HG03571 (cell line): Measurements from ENCODE around the gene CHP1.
"Not testable (repeated sequence)": the region's sequence is repeated elsewhere in the genome, so short reads cannot be mapped to it uniquely, and the experiment has no call there.

ENCODE experiments used
- ATAC-seq: cut with Tn5 transposase; IDR thresholded peaks from one replicate; pipeline ENCODE4 v1.9.1; 2021; ENCODE audit not compliant: unreplicated experiment

Gene CHP1

GRCh38 chr15:41230650-41231421 is at the start of gene CHP1, which contains the start of gene EXD1:
Gene CHP1, plus strand, starts transcription at chr15:41231268. Its CDS starts 115 bp downstream, at chr15:41231383.
Gene EXD1, minus strand, starts transcription at chr15:41230757. Its CDS starts 4,182 bp downstream, at chr15:41226575.
- peak; percentile 95 for ATAC-seq

GRCh38 chr15:41182266-41182665 is 48.8 kb upstream of the CHP1 start:
- ATAC-seq: no peak

GRCh38 chr15:41183581-41183980 is 47.5 kb upstream of the CHP1 start:
- ATAC-seq: no peak

GRCh38 chr15:41194444-41194843 is 36.6 kb upstream of the CHP1 start:
- ATAC-seq: no peak

- no peak for ATAC-seq
Observed at GRCh38 chr15:41199470-41199869, 31.6 kb upstream of the CHP1 start.

GRCh38 chr15:41203395-41203794 is 27.7 kb upstream of the CHP1 start:
- ATAC-seq: no peak

- no peak for ATAC-seq
Observed at GRCh38 chr15:41205315-41205714, 25.8 kb upstream of the CHP1 start.

- ATAC-seq: no peak
Observed at GRCh38 chr15:41207687-41208448, 23.2 kb upstream of the CHP1 start.

- no peak for ATAC-seq
Observed at GRCh38 chr15:41215708-41216107, 15.4 kb upstream of the CHP1 start.

GRCh38 chr15:41218851-41219250 is 12.2 kb upstream of the CHP1 start:
- no peak for ATAC-seq

- ATAC-seq: no peak
Observed at GRCh38 chr15:41219381-41219780, 11.7 kb upstream of the CHP1 start.

GRCh38 chr15:41230345-41230649 is 771 bp upstream of the CHP1 start:
- no peak for ATAC-seq

- peak; percentile 31 for ATAC-seq
Observed at GRCh38 chr15:41231422-41232226, 556 bp downstream of the CHP1 start.

GRCh38 chr15:41233367-41233771 is 2.3 kb downstream of the CHP1 start:
- ATAC-seq: no peak

GRCh38 chr15:41235228-41235627 is 4.2 kb downstream of the CHP1 start:
- not testable (repeated sequence) for ATAC-seq

- ATAC-seq: no peak
Observed at GRCh38 chr15:41235929-41236328, 4.9 kb downstream of the CHP1 start.

- ATAC-seq: no peak
Observed at GRCh38 chr15:41238100-41238499, 7.0 kb downstream of the CHP1 start.

- no peak for ATAC-seq
Observed at GRCh38 chr15:41241221-41241964, 10.3 kb downstream of the CHP1 start.

GRCh38 chr15:41250745-41251144 is 19.7 kb downstream of the CHP1 start:
- ATAC-seq: not testable (repeated sequence)

- ATAC-seq: no peak
Observed at GRCh38 chr15:41251411-41251810, 20.3 kb downstream of the CHP1 start.

GRCh38 chr15:41254560-41254959 is 23.5 kb downstream of the CHP1 start:
- no peak for ATAC-seq
